Peyer's patch (tissue), 4 donors: ENCODE data around the gene C1orf198. TPM values are rescaled to one million over a fixed set of nuclear protein-coding genes. Genes with fewer than 3 reads are reported as not detected.

Experiments
- DNase-seq, 3 donors: peaks; one replicate each; pipeline ENCODE4 v3.0.0-alpha.2; 2017 to 2019
- H3K27ac ChIP-seq, 4 donors: fragments of 200-600 bp; sonication (generic); one replicate each; pipeline ENCODE4 v1.5.1; 2016 to 2019
- H3K27me3 ChIP-seq, 2 donors: fragments of 200-600 bp; sonication (generic); one replicate each; pipeline ENCODE4 v1.5.1; 2019
- H3K36me3 ChIP-seq, 3 donors: fragments of 200-600 bp; sonication (generic); one replicate each; pipeline ENCODE4 v1.5.1; 2016 to 2019
- H3K4me1 ChIP-seq, 4 donors: fragments of 200-600 bp; sonication (generic); one replicate each; pipeline ENCODE4 v1.5.1; 2016 to 2019
- H3K4me3 ChIP-seq, 4 donors: fragments of 200-600 bp; sonication (generic); 1 replicate in 3 of 4; 2 replicates in 1 of 4; pipeline ENCODE4 v1.5.1; 2016 to 2019; ENCODE audit warnings: mild to moderate bottlenecking in 1 of 4
- H3K9me3 ChIP-seq, 4 donors: fragments of 200-600 bp; sonication (generic); one replicate each; pipeline ENCODE4 v1.5.1; 2016 to 2019; ENCODE audit warnings: mild to moderate bottlenecking in 1 of 4
- CTCF ChIP-seq, 6 experiments: fragments of 450-650 bp in 4 of 6; fragments of 200-600 bp in 2 of 6; sonication (generic) in 1 of 6; IDR thresholded peaks; one replicate each; pipeline ENCODE4 v1.5.1; 2017 to 2019; ENCODE audit warnings: antibody characterized with exemption in 6 of 6, mild to moderate bottlenecking in 3 of 6, moderate library complexity in 1 of 6
- POLR2A ChIP-seq, 2 donors: fragments of 450-650 bp; IDR thresholded peaks; one replicate each; pipeline ENCODE4 v1.5.1; 2017; ENCODE audit warnings: antibody characterized with exemption in 2 of 2, mild to moderate bottlenecking in 2 of 2, moderate library complexity in 2 of 2
- total RNA-seq, 4 donors: library from RNA; depleted of rRNA; stranded (reverse); fragments of >200 nt; gene quantifications; one replicate each; pipeline ENCODE4 v1.1.0, GENCODE V29; 2016

C1orf198 gene
- total RNA-seq, 4 donors from 2014 or later: 10.3 to 14.0 (median 11.4) TPM

- DNase-seq: no peak
- H3K27me3 ChIP-seq: no peaks in the 10 kb centered on the region
- TF ChIP-seq POLR2A (IDR thresholded peaks at IDR 0.05) (no peak), CTCF (IDR thresholded peaks at IDR 0.05) (no peak)
- H3K27ac ChIP-seq: no peak overlapping the region
- no peaks in the 10 kb centered on the region for H3K9me3 ChIP-seq
- H3K36me3 ChIP-seq: no peaks in the 10 kb centered on the region
- no peak overlapping the region for H3K4me3 ChIP-seq
- H3K4me1 ChIP-seq: no peaks in the 10 kb centered on the region
These were observed 36.5 kb downstream of the C1orf198 start for GRCh38 chr1:230831771-230832170.

- Histone ChIP-seq H3K27ac (no peak overlapping the region), H3K4me1 (peaks cover 0 to 24% (median 0%) of the 10 kb centered on the region in 4 donors)
- TF ChIP-seq CTCF (IDR thresholded peaks at IDR 0.05) (no peak), POLR2A (IDR thresholded peaks at IDR 0.05) (no peak)
These were observed 39.9 kb downstream of the C1orf198 start for GRCh38 chr1:230828421-230828820.

GRCh38 chr1:230827801-230828200, 40.5 kb downstream of the C1orf198 start:
- DNase-seq: no peak
- Histone ChIP-seq H3K4me3 (no peak overlapping the region), H3K27me3 (no peaks in the 10 kb centered on the region), H3K9me3 (no peaks in the 10 kb centered on the region), H3K4me1 (peaks cover 0 to 24% (median 0%) of the 10 kb centered on the region in 4 donors), H3K27ac (no peak overlapping the region), H3K36me3 (no peaks in the 10 kb centered on the region)
- TF ChIP-seq POLR2A (IDR thresholded peaks at IDR 0.05) (no peak), CTCF (IDR thresholded peaks at IDR 0.05) (no peak)

More at GRCh38 chr1:230828421-230828820, 39.9 kb downstream of the C1orf198 start:
- H3K9me3 ChIP-seq: no peaks in the 10 kb centered on the region
- no peaks in the 10 kb centered on the region for H3K36me3 ChIP-seq
- no peak overlapping the region for H3K4me3 ChIP-seq
- no peak for DNase-seq
- H3K27me3 ChIP-seq: no peaks in the 10 kb centered on the region

- Histone ChIP-seq H3K27ac (no peak overlapping the region), H3K36me3 (no peaks in the 10 kb centered on the region), H3K9me3 (no peaks in the 10 kb centered on the region), H3K27me3 (no peaks in the 10 kb centered on the region), H3K4me1 (peaks cover 0 to 24% (median 0%) of the 10 kb centered on the region in 4 donors), H3K4me3 (no peak overlapping the region)
- DNase-seq: no peak
- TF ChIP-seq POLR2A (IDR thresholded peaks at IDR 0.05) (no peak), CTCF (IDR thresholded peaks at IDR 0.05) (no peak)
These were observed 41.1 kb downstream of the C1orf198 start for GRCh38 chr1:230827081-230827681.

- no peak overlapping the region for H3K27ac ChIP-seq
These were observed 42.0 kb downstream of the C1orf198 start for GRCh38 chr1:230826166-230826875.

More at GRCh38 chr1:230826166-230826875, 42.0 kb downstream of the C1orf198 start:
- no peaks in the 10 kb centered on the region for H3K27me3 ChIP-seq
- H3K36me3 ChIP-seq: no peaks in the 10 kb centered on the region
- DNase-seq: no peak
- no peaks in the 10 kb centered on the region for H3K9me3 ChIP-seq
- peaks cover 0 to 24% (median 0%) of the 10 kb centered on the region in 4 donors for H3K4me1 ChIP-seq
- no peak for TF ChIP-seq POLR2A (IDR thresholded peaks at IDR 0.05)
- TF ChIP-seq CTCF (IDR thresholded peaks at IDR 0.05): no peak
- no peak overlapping the region for H3K4me3 ChIP-seq
